HG03159 (cell line): ENCODE measurements around the gene ZNF217.
"Not testable (repeated sequence)": the region's sequence is repeated elsewhere in the genome, so short reads cannot be mapped to it uniquely, and the experiment has no call there.

Experiments
- ATAC-seq: cut with Tn5 transposase; IDR thresholded peaks from one replicate; pipeline ENCODE4 v1.9.1; 2021; ENCODE audit warnings: mild to moderate bottlenecking, moderate library complexity; ENCODE audit not compliant: unreplicated experiment

The ZNF217 gene

GRCh38 chr20:53584550-53584913, 9.1 kb downstream of the ZNF217 start:
- ATAC-seq, result not testable (repeated sequence)

GRCh38 chr20:53583660-53584549, 9.7 kb downstream of the ZNF217 start:
- ATAC-seq, result not testable (repeated sequence)

- ATAC-seq, result no peak
Observed at GRCh38 chr20:53582574-53583351, 10.9 kb downstream of the ZNF217 start.

- ATAC-seq, result no peak
Observed at GRCh38 chr20:53582251-53582570, 11.4 kb downstream of the ZNF217 start.

GRCh38 chr20:53581444-53582250, 12.0 kb downstream of the ZNF217 start:
- no peak for ATAC-seq

GRCh38 chr20:53580376-53581111, 13.1 kb downstream of the ZNF217 start:
- ATAC-seq, result no peak

- ATAC-seq, result no peak
Observed at GRCh38 chr20:53579581-53580375, 13.9 kb downstream of the ZNF217 start.

- ATAC-seq, result no peak
Observed at GRCh38 chr20:53579266-53579580, 14.4 kb downstream of the ZNF217 start.

GRCh38 chr20:53578492-53579222, 15.0 kb downstream of the ZNF217 start:
- ATAC-seq, result no peak

GRCh38 chr20:53576586-53577318, 16.9 kb downstream of the ZNF217 start:
- no peak for ATAC-seq

- no peak for ATAC-seq
Observed at GRCh38 chr20:53576195-53576580, 17.5 kb downstream of the ZNF217 start.

- ATAC-seq, result no peak
Observed at GRCh38 chr20:53575481-53576194, 18.0 kb downstream of the ZNF217 start.

GRCh38 chr20:53574819-53575218, 18.8 kb downstream of the ZNF217 start:
- no peak for ATAC-seq

- no peak for ATAC-seq
Observed at GRCh38 chr20:53574259-53574789, 19.3 kb downstream of the ZNF217 start.

- ATAC-seq, result no peak
Observed at GRCh38 chr20:53571555-53572286, 21.9 kb downstream of the ZNF217 start.

- no peak for ATAC-seq
Observed at GRCh38 chr20:53570446-53571276, 23.0 kb downstream of the ZNF217 start.
